K562 (cell line): ENCODE data around the gene LY6G6C. TPM values are rescaled to one million over a fixed set of nuclear protein-coding genes. Genes with fewer than 3 reads are reported as not detected.

Experiments used
- ATF1 ChIP-seq, 2 experiments: fragments of 450-650 bp in 1 of 2; IDR thresholded peaks; 2 replicates each; pipeline ENCODE4 v1.6.1; 2016; ENCODE audit warnings: missing compliant biosample characterization in 1 of 2, missing genetic modification characterization in 1 of 2
- ATF4 ChIP-seq: fragments of 450-650 bp; formaldehyde crosslinking; IDR thresholded peaks from 2 replicates; pipeline ENCODE4 v1.4.0; 2022; ENCODE audit warnings: mild to moderate bottlenecking, moderate library complexity
- BMI1 ChIP-seq: fragments of 150-350 bp; IDR thresholded peaks from 2 replicates; pipeline ENCODE4 v1.6.1; 2014; ENCODE audit warnings: low read length
- CTBP1 ChIP-seq: fragments of 450-650 bp; IDR thresholded peaks from 2 replicates; pipeline ENCODE4 v1.6.1; 2016; ENCODE audit warnings: borderline replicate concordance
- E2F5 ChIP-seq: sonication (generic); formaldehyde crosslinking; IDR thresholded peaks from 2 replicates; pipeline ENCODE4 v1.8.0; 2022; ENCODE audit warnings: mild to moderate bottlenecking, missing genetic modification reagents
- FOXK2 ChIP-seq, 2 experiments: fragments of 450-650 bp; IDR thresholded peaks in 1 of 2; conservative IDR thresholded peaks in 1 of 2; 2 replicates each; pipeline ENCODE4 v1.6.1; 2016; ENCODE audit warnings: low read depth in 2 of 2, mild to moderate bottlenecking in 1 of 2
- GATA2 ChIP-seq: sonication (generic); formaldehyde crosslinking; IDR thresholded peaks from 2 replicates; pipeline ENCODE4 v1.4.0; 2020; ENCODE audit warnings: mild to moderate bottlenecking, missing genetic modification reagents
- HIVEP1 ChIP-seq: fragments of 250-450 bp; sonication (Bioruptor Pico); IDR thresholded peaks from 2 replicates; pipeline ENCODE4 v1.4.0; 2020; ENCODE audit warnings: mild to moderate bottlenecking
- JUND ChIP-seq, 2 experiments: IDR thresholded peaks; 2 replicates in 1 of 2; 3 replicates in 1 of 2; pipeline ENCODE4 v1.6.1; 2011; ENCODE audit warnings: borderline replicate concordance in 2 of 2, low read depth in 2 of 2, low read length in 2 of 2, improper control_type of control experiment in 1 of 2, missing biosample characterization in 1 of 2, missing genetic modification characterization in 1 of 2, missing genetic modification reagents in 1 of 2
- MAX ChIP-seq: sonication (generic); formaldehyde crosslinking; IDR thresholded peaks from 2 replicates; pipeline ENCODE4 v1.9.0; 2022; ENCODE audit warnings: mild to moderate bottlenecking, missing genetic modification reagents
- PTBP1 ChIP-seq: fragments of 200-400 bp; formaldehyde crosslinking; IDR thresholded peaks from 2 replicates; pipeline ENCODE4 v1.6.1; 2017; ENCODE audit warnings: low read depth, low read length
- SMARCA4 ChIP-seq: fragments of 450-650 bp; IDR thresholded peaks from 2 replicates; pipeline ENCODE4 v1.6.1; 2016
- TEAD1 ChIP-seq, 2 experiments: fragments of 450-650 bp in 1 of 2; sonication (generic) in 1 of 2; formaldehyde crosslinking; IDR thresholded peaks; 2 replicates each; pipeline versions ENCODE4 v1.4.0 to v1.8.0; 2020 to 2022; ENCODE audit warnings: mild to moderate bottlenecking in 2 of 2, missing genetic modification reagents in 1 of 2
- TRIM28 ChIP-seq: fragments of 450-650 bp; IDR thresholded peaks from 2 replicates; pipeline ENCODE4 v1.6.1; 2017
- ZEB2 ChIP-seq: fragments of 450-650 bp; IDR thresholded peaks from 2 replicates; pipeline ENCODE4 v1.6.1; 2016
- ZNF212 ChIP-seq: fragments of 450-650 bp; formaldehyde crosslinking; IDR thresholded peaks from 2 replicates; pipeline ENCODE4 v1.4.0; 2020; ENCODE audit warnings: mild to moderate bottlenecking
- ZNF277 ChIP-seq: fragments of 250-450 bp; sonication (Bioruptor Pico); IDR thresholded peaks from 2 replicates; pipeline ENCODE4 v1.8.0; 2022; ENCODE audit warnings: inconsistent platforms, mild to moderate bottlenecking, moderate library complexity, borderline replicate concordance
- ZNF584 ChIP-seq: fragments of 200-800 bp; sonication (Bioruptor generic); IDR thresholded peaks from 2 replicates; pipeline ENCODE4 v1.6.1; 2016; ENCODE audit warnings: low read depth, mild to moderate bottlenecking, missing genetic modification characterization, missing compliant biosample characterization
- polyA plus RNA-seq, 8 experiments: library from polyadenylated mRNA; depleted of rRNA in 4 of 8; stranded (reverse) in 5 of 8; unstranded in 3 of 8; fragments of >200 nt; fragmentation: Nextera tagmentation in 2 of 8; fragmentation: Illumina TruSeq in 1 of 8; extraction: Ambion mirVana in 2 of 8; extraction: Trizol in 1 of 8; gene quantifications; 2 replicates each; pipeline versions ENCODE4 v1.2.1 to v1.2.3, GENCODE V29; 2011 to 2014; ENCODE audit warnings: inconsistent platforms in 1 of 8, missing spikeins in 1 of 8
- total RNA-seq, 7 experiments: library from RNA; depleted of rRNA in 6 of 7; stranded (reverse); fragments of >200 nt in 6 of 7; fragmentation: Illumina TruSeq in 2 of 7; extraction: Trizol in 2 of 7; gene quantifications; 2 replicates each; pipeline versions ENCODE4 v1.2.1 to v1.2.3, GENCODE V29; 2011 to 2021; ENCODE audit warnings: low replicate concordance in 1 of 7
- TF ChIP-seq, protein P1 (sequence below): fragments of 450-650 bp; IDR thresholded peaks from 2 replicates; pipeline ENCODE4 v1.6.1; 2018; ENCODE audit warnings: mild to moderate bottlenecking, low read depth; ENCODE audit not compliant: partially characterized antibody
- TF ChIP-seq, protein P2 (sequence below): sonication (generic); formaldehyde crosslinking; IDR thresholded peaks from 2 replicates; pipeline ENCODE4 v1.8.0; 2022; ENCODE audit warnings: mild to moderate bottlenecking, missing genetic modification reagents

Gene LY6G6C
- total and polyA plus RNA-seq, 9 of the 15 experiments (the other 6 are each of a cell fraction or from before 2014, with no cell fraction given) = 0.06 to 0.20 TPM; not detected in 7

DNA sequence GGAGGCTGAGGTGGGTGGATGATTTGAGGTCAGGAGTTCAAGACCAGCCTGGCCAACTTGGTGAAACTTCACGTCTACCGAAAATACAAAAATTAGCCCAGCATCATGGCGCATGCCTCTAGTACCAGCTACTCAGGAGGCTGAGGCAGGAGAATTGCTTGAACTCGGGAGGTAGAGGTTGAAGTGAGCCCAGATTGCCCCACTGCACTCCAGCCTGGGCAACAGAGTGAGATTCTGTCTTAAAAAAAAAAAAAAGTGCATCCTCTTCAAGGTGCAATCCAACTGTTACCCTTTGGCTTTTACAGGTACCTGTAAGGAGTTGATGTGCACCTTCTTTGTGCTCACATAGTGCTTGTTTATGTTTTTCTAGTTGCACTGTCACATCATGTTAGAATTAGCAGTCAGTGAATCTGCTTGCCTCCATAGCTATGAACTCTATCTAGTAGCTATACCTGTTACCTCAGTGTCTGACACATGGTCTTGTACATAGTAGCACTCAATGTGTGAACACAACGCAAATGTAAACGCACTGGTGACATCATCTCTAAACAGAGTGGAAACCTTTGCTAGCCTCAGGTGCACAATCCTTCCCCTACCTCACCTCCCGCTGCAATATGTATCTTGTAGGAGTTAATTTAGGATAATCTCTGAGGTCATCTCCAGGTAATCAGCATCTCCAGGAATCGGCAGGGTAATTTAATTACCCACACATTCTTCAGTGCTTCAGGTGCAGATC, 27.9 kb upstream of the LY6G6C start (continued):
- no peak for TF ChIP-seq ZNF277 (CRISPR knock-in tag)
- TF ChIP-seq SMARCA4 = no peak
- no peak for TF ChIP-seq TEAD1 (CRISPR knock-in tag; IDR thresholded peaks at IDR 0.05)
- peak; percentile 31; the same call in 1 of the 2 replicates for TF ChIP-seq GATA2 (CRISPR knock-in tag)
- TF ChIP-seq ATF4 = no peak
- TF ChIP-seq ZNF212 (CRISPR knock-in tag) = no peak
- TF ChIP-seq ZNF584 (CRISPR knock-in tag) = no peak
- TF ChIP-seq E2F5 = peak; percentile 65; the same call in 1 of the 2 replicates
- TF ChIP-seq ATF1 (CRISPR knock-in tag; IDR thresholded peaks at IDR 0.05) = no peak
- no peak for TF ChIP-seq ATF1 (tag; IDR thresholded peaks at IDR 0.05)
- no peak for TF ChIP-seq HIVEP1 (CRISPR knock-in tag)
- TF ChIP-seq, protein P1, sequence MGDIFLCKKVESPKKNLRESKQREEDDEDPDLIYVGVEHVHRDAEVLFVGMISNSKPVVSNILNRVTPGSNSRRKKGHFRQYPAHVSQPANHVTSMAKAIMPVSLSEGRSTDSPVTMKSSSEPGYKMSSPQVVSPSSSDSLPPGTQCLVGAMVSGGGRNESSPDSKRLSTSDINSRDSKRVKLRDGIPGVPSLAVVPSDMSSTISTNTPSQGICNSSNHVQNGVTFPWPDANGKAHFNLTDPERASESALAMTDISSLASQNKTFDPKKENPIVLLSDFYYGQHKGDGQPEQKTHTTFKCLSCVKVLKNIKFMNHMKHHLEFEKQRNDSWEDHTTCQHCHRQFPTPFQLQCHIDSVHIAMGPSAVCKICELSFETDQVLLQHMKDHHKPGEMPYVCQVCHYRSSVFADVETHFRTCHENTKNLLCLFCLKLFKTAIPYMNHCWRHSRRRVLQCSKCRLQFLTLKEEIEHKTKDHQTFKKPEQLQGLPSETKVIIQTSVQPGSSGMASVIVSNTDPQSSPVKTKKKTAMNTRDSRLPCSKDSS = no peak
- TF ChIP-seq BMI1 = no peak
- 0 out of 2 replicates have a peak, but pooled peaks have one; percentile 26 for TF ChIP-seq CTBP1
- 0 out of 2 replicates have a peak, but pooled peaks have one; percentile 2 for TF ChIP-seq MAX (CRISPR knock-in tag)
- TF ChIP-seq PTBP1 = no peak
- TF ChIP-seq ZEB2 = peak; percentile 65
- TF ChIP-seq TRIM28 = no peak
- TF ChIP-seq JUND (IDR thresholded peaks at IDR 0.05; ENCODE audit: borderline replicate concordance, low read depth, low read length) = peak; percentile 51; the same call in 1 of the 2 replicates
- peak; percentile 55; the same call in 1 of the 3 replicates for TF ChIP-seq JUND (tag; IDR thresholded peaks at IDR 0.05; ENCODE audit: borderline replicate concordance, low read depth, low read length)
- TF ChIP-seq FOXK2 (conservative IDR thresholded peaks at IDR 0.05 in 1 of 2, IDR thresholded peaks at IDR 0.05 in 1 of 2; ENCODE audit: low read depth in 2 of 2) = 0 out of 4 replicates have a peak, but pooled peaks of 1 of the 2 experiments have one; percentile 29
- TF ChIP-seq, protein P2, sequence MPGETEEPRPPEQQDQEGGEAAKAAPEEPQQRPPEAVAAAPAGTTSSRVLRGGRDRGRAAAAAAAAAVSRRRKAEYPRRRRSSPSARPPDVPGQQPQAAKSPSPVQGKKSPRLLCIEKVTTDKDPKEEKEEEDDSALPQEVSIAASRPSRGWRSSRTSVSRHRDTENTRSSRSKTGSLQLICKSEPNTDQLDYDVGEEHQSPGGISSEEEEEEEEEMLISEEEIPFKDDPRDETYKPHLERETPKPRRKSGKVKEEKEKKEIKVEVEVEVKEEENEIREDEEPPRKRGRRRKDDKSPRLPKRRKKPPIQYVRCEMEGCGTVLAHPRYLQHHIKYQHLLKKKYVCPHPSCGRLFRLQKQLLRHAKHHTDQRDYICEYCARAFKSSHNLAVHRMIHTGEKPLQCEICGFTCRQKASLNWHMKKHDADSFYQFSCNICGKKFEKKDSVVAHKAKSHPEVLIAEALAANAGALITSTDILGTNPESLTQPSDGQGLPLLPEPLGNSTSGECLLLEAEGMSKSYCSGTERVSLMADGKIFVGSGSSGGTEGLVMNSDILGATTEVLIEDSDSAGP (CRISPR knock-in tag) = 0 out of 2 replicates have a peak, but pooled peaks have one; percentile 14
